WTC11 (cell line): Measurements from ENCODE around the gene HOXA10.

Source experiments
- ATF1 ChIP-seq: sonication (generic); formaldehyde crosslinking; IDR thresholded peaks from 2 replicates; pipeline ENCODE4 v1.8.1; 2023; ENCODE audit warnings: mild to moderate bottlenecking, moderate library complexity, missing genetic modification reagents
- CREB1 ChIP-seq: sonication (generic); formaldehyde crosslinking; IDR thresholded peaks from 2 replicates; pipeline ENCODE4 v1.8.0; 2023; ENCODE audit warnings: mild to moderate bottlenecking, missing genetic modification reagents
- ETV6 ChIP-seq: sonication (generic); formaldehyde crosslinking; IDR thresholded peaks from 2 replicates; pipeline ENCODE4 v1.8.1; 2022; ENCODE audit warnings: mild to moderate bottlenecking, missing genetic modification reagents
- GABPB1 ChIP-seq: sonication (generic); formaldehyde crosslinking; IDR thresholded peaks from 2 replicates; pipeline ENCODE4 v1.8.1; 2023; ENCODE audit warnings: mild to moderate bottlenecking, missing genetic modification reagents
- GRHL2 ChIP-seq: fragments of 250-450 bp; sonication (Bioruptor Pico); IDR thresholded peaks from 2 replicates; pipeline ENCODE4 v1.8.0; 2022; ENCODE audit warnings: mild to moderate bottlenecking, moderate library complexity; ENCODE audit not compliant: insufficient replicate concordance, severe bottlenecking
- KAT7 ChIP-seq: sonication (generic); formaldehyde crosslinking; IDR thresholded peaks from 2 replicates; pipeline ENCODE4 v1.8.1; 2023; ENCODE audit warnings: missing genetic modification reagents, mild to moderate bottlenecking, borderline replicate concordance
- NR2C2 ChIP-seq: sonication (generic); formaldehyde crosslinking; IDR thresholded peaks from 2 replicates; pipeline ENCODE4 v1.8.0; 2022; ENCODE audit warnings: mild to moderate bottlenecking, missing genetic modification reagents
- TCF7 ChIP-seq: sonication (generic); formaldehyde crosslinking; IDR thresholded peaks from 2 replicates; pipeline ENCODE4 v1.8.0; 2022; ENCODE audit warnings: mild to moderate bottlenecking, low read depth, missing genetic modification reagents, moderate library complexity
- ZBTB21 ChIP-seq: sonication (generic); formaldehyde crosslinking; IDR thresholded peaks from 2 replicates; pipeline ENCODE4 v1.8.1; 2023; ENCODE audit warnings: mild to moderate bottlenecking, missing genetic modification reagents, borderline replicate concordance
- TF ChIP-seq, protein P1 (sequence below): sonication (generic); formaldehyde crosslinking; IDR thresholded peaks from 2 replicates; pipeline ENCODE4 v1.8.0; 2022; ENCODE audit warnings: mild to moderate bottlenecking, missing genetic modification reagents
- TF ChIP-seq, protein P2 (sequence below): fragments of 200-600 bp; IDR thresholded peaks from 2 replicates; pipeline ENCODE4 v1.8.0; 2022; ENCODE audit warnings: antibody characterized with exemption
- TF ChIP-seq, protein P3 (sequence below): sonication (generic); formaldehyde crosslinking; IDR thresholded peaks from 2 replicates; pipeline ENCODE4 v1.8.0; 2022; ENCODE audit warnings: mild to moderate bottlenecking, missing genetic modification reagents
- TF ChIP-seq, protein P4 (sequence below): sonication (generic); formaldehyde crosslinking; IDR thresholded peaks from 2 replicates; pipeline ENCODE4 v1.8.1; 2022; ENCODE audit warnings: low read depth, missing genetic modification reagents, borderline replicate concordance
- TF ChIP-seq, protein P5 (sequence below): sonication (generic); formaldehyde crosslinking; conservative IDR thresholded peaks from 2 replicates; pipeline ENCODE4 v1.8.1; 2023; ENCODE audit warnings: mild to moderate bottlenecking, low read depth, missing genetic modification reagents, moderate library complexity

DNA sequence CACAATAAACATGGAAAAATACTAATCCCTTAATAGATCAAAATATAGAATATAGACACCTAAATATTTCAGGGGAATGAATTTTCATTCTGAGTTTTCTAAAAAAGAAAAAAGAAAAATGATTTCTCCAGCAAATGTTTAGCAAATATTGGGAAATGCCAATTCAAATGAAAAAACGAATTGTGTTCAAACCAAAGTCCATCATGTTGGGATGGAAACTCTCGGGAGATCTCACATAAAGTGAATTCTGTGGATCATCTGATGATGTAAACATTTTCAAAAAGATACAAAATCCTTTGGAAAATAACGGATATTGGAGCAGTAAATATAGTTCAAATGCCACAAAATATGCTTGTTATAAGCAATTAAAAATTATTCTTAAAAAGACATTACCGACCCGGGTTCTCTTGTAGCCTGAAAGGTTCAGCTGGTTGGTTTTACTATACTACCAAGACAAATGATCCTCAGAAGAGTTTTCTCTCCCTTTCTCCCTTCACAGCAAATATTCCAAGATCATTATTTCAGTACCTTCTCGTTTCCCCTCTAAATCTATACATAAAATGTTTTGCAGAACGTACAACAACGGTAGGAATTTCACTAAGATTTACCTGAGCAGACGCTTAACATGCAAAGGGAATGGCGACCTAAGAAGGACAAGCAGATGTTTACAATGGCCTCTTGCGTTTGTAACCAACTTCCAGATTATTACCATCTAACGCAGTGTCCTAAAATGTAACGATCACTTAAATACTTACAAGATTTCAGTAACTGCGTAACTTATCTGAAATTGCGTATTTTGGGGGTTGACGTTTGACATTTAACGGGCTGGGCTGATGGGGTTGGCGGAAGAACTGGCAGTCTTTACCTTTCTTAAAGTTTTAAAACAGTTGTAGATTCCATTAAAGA is 23.3 kb upstream of the HOXA10 start:
- TF ChIP-seq CREB1 (CRISPR knock-in tag) = no peak
- TF ChIP-seq, protein P1, sequence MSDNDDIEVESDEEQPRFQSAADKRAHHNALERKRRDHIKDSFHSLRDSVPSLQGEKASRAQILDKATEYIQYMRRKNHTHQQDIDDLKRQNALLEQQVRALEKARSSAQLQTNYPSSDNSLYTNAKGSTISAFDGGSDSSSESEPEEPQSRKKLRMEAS (CRISPR knock-in tag) = no peak
- no peak for TF ChIP-seq ETV6
- TF ChIP-seq, protein P2, sequence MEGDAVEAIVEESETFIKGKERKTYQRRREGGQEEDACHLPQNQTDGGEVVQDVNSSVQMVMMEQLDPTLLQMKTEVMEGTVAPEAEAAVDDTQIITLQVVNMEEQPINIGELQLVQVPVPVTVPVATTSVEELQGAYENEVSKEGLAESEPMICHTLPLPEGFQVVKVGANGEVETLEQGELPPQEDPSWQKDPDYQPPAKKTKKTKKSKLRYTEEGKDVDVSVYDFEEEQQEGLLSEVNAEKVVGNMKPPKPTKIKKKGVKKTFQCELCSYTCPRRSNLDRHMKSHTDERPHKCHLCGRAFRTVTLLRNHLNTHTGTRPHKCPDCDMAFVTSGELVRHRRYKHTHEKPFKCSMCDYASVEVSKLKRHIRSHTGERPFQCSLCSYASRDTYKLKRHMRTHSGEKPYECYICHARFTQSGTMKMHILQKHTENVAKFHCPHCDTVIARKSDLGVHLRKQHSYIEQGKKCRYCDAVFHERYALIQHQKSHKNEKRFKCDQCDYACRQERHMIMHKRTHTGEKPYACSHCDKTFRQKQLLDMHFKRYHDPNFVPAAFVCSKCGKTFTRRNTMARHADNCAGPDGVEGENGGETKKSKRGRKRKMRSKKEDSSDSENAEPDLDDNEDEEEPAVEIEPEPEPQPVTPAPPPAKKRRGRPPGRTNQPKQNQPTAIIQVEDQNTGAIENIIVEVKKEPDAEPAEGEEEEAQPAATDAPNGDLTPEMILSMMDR = no peak
- TF ChIP-seq, protein P3, sequence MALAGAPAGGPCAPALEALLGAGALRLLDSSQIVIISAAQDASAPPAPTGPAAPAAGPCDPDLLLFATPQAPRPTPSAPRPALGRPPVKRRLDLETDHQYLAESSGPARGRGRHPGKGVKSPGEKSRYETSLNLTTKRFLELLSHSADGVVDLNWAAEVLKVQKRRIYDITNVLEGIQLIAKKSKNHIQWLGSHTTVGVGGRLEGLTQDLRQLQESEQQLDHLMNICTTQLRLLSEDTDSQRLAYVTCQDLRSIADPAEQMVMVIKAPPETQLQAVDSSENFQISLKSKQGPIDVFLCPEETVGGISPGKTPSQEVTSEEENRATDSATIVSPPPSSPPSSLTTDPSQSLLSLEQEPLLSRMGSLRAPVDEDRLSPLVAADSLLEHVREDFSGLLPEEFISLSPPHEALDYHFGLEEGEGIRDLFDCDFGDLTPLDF (CRISPR knock-in tag) = no peak
- TF ChIP-seq, protein P4, sequence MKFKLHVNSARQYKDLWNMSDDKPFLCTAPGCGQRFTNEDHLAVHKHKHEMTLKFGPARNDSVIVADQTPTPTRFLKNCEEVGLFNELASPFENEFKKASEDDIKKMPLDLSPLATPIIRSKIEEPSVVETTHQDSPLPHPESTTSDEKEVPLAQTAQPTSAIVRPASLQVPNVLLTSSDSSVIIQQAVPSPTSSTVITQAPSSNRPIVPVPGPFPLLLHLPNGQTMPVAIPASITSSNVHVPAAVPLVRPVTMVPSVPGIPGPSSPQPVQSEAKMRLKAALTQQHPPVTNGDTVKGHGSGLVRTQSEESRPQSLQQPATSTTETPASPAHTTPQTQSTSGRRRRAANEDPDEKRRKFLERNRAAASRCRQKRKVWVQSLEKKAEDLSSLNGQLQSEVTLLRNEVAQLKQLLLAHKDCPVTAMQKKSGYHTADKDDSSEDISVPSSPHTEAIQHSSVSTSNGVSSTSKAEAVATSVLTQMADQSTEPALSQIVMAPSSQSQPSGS = no peak
- TF ChIP-seq ZBTB21 = no peak
- TF ChIP-seq TCF7 (CRISPR knock-in tag) = no peak
- no peak for TF ChIP-seq GRHL2 (CRISPR knock-in tag)
- no peak for TF ChIP-seq ATF1 (CRISPR knock-in tag)
- TF ChIP-seq KAT7 (CRISPR knock-in tag) = no peak
- TF ChIP-seq GABPB1 (CRISPR knock-in tag) = no peak
- no peak for TF ChIP-seq NR2C2 (CRISPR knock-in tag)
- TF ChIP-seq, protein P5, sequence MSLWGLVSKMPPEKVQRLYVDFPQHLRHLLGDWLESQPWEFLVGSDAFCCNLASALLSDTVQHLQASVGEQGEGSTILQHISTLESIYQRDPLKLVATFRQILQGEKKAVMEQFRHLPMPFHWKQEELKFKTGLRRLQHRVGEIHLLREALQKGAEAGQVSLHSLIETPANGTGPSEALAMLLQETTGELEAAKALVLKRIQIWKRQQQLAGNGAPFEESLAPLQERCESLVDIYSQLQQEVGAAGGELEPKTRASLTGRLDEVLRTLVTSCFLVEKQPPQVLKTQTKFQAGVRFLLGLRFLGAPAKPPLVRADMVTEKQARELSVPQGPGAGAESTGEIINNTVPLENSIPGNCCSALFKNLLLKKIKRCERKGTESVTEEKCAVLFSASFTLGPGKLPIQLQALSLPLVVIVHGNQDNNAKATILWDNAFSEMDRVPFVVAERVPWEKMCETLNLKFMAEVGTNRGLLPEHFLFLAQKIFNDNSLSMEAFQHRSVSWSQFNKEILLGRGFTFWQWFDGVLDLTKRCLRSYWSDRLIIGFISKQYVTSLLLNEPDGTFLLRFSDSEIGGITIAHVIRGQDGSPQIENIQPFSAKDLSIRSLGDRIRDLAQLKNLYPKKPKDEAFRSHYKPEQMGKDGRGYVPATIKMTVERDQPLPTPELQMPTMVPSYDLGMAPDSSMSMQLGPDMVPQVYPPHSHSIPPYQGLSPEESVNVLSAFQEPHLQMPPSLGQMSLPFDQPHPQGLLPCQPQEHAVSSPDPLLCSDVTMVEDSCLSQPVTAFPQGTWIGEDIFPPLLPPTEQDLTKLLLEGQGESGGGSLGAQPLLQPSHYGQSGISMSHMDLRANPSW (CRISPR knock-in tag) = no peak
